HG02588 (cell line): ENCODE measurements around the gene NFYA.

Experiments
- ATAC-seq: cut with Tn5 transposase; IDR thresholded peaks from one replicate; pipeline ENCODE4 v1.9.1; 2021; ENCODE audit warnings: mild to moderate bottlenecking, moderate library complexity; ENCODE audit not compliant: unreplicated experiment

NFYA gene

GRCh38 chr6:41073203-41073967, 611 bp downstream of the NFYA start:
- peak; percentile 27 for ATAC-seq

GRCh38 chr6:41073968-41074691, 1.4 kb downstream of the NFYA start:
- ATAC-seq = no peak

DNA sequence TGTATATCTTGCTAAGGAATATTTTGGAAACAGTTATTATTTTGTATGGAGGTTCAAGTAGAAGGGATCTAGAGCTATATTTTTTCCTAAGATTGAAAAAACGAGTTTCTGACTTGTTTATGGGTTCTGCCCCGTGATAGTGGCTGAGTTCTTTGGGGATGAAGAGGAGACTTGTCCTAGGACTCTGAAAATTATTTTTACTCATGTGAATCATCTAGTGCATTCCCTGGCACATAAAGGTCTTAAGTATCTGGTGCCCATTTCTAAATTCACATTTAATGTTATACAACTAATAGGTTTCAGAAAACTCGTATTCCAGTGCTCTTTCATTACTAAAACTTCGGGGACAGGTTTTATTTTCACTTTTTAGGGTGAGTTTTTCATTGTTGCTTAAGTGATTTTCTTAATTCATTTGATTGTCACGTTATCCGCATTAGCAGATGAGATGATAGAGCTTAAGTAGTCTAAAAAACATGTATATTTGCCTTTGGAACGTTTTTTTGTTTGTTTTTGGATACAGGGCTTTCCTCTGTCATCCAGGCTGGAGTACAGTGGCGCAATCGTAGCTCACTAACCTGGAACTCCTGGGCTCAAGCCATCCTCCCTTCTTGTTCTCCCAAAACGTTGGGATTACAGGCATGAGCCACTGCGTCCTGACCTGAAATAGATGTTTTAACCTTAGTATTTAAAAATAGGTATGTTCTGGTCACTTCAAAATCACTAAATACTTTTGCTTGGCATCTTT, 2.1 kb downstream of the NFYA start:
- no peak for ATAC-seq

DNA sequence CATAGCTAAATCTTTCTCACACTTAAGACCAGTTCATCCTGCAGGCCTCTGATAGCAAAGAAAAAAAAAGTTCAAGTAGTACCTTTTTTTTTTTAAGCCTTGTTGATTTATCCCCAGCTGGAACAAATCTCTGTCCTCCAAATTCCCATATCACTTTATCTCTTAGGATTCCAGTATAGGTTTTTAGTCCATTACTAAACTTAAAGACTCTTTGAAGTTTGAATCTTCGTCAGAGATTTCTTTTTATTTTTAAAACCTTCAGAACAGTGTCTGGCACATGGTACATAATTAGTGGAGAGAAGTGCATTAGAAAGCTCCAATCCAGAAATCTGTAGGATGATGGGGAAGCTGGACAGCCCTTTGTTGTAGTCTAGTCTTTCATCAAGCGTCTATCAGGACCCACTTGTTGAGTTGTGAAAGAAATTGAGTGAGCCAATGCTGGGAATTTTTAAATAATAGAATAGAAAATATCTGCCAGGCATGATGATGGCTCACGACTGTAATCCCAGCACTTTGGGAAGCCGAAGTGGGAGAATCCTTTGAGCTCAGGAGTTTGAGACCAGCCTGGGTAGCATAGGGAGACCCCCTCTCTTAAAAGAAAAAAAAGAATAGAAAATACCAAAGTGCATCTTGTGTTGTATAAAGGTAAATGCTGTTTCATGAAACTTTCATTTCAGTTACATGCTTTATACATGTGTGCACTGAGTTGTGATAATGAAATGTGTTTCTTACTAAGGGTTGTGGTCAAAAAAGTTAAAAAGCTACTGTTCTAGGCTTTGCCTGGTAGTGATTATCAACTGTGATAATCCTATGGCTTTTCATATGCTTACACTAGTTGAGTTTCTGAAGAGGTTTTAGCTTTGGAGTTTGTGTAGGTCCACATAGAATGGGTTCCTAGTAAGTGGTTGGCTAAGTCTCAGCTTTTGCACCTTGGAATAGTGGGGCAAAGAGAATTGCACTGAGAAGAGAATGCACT, 3.2 kb downstream of the NFYA start:
- ATAC-seq = no peak

- no peak for ATAC-seq
Observed at GRCh38 chr6:41077536-41077935, 4.8 kb downstream of the NFYA start.

GRCh38 chr6:41078101-41078500, 5.3 kb downstream of the NFYA start:
- ATAC-seq = no peak

DNA sequence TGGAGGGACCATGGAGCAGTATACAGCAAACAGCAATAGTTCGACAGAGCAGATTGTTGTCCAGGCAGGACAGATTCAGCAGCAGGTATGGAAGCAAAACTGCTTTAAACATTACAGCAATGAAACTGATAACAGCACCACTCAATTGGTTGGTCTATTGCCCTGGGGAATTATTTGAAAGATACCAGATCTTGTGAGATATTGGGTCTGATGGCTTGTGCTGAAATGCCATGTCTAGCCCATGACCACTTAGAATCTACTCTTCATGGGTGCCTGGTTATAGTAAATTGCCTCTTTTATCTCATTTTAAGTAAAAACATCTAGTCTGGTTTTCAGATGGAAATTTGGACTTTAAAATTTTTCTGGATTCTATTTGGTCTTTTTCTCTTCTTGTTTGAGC, 6.3 kb downstream of the NFYA start:
- no peak for ATAC-seq

GRCh38 chr6:41080621-41081020, 7.8 kb downstream of the NFYA start:
- ATAC-seq = no peak

DNA sequence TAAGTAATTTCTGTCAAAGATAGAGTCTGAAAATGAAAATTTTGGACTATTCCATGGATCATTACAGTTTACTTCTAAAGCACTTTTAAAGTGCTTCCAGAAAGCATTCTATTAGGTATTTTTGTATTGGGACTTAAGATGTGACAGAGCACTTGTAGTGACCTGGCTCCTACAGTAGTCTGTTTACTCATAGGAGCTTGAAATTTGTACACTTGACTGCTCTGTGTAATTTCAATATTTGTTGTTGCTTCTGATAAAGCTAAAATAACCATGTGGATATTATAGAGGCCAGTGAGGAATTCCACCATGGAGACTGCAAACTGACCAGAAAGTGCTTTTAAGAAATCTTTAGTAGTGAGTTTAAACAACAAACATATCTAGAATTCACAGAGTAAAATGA, 10.3 kb downstream of the NFYA start:
- no peak for ATAC-seq

DNA sequence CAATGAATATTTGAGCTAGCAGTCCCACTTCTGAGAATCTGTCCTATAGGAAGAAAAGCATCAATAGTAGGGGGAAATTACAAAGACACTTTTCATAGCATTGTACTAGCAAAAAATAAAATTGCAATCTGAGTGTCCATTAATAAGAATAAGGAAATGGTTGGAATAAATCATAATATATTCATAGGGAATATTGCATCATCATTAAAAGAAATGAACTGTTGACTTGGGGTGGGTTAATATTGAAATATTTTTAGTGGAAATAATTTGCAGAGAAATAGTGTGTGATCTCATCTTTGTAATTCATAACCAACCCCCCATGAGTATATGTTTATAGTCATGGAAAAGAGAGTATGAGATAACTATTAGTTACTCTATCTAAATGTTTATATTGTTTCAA, 12.4 kb downstream of the NFYA start:
- no peak for ATAC-seq

GRCh38 chr6:41088451-41088850, 15.7 kb downstream of the NFYA start:
- ATAC-seq = no peak

DNA sequence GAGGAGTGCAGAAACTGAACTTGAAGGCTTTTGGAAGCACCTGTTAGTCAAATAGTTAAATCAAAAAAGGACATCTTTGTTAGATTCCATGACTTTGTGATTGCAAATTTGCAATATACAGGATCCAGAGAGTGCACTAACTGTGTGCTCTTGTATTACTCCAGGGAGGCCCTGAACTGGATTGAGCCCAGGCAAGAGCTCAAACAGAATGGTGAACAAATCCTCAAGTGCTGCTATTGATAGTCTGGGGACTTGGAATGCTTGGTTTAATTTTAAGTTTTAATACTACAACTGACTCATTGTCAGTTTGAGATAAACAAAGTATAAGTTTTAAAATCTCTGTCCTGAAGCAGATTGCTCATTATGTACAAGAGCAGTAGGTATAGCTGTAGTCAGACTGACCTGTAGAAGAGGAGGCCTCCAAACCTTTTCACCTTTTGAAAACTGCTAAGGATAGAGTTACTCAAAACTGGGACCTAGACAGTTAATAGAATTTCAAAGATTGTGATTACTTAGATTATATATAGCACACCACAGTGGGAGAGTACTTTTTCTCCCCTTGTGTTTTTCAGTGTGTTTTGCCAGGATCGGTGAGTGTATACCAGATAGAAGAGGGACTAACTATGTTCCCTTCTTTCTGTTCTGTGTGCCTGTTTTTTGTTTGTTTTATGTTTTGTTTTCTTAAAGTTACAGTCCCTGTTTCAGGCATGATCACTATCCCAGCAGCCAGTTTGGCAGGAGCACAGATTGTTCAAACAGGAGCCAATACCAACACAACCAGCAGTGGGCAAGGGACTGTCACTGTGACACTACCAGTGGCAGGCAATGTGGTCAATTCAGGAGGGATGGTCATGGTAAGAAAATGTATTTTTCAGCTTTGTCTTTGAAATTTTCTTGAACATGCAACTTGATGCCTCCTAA, 18.3 kb downstream of the NFYA start:
- no peak for ATAC-seq

DNA sequence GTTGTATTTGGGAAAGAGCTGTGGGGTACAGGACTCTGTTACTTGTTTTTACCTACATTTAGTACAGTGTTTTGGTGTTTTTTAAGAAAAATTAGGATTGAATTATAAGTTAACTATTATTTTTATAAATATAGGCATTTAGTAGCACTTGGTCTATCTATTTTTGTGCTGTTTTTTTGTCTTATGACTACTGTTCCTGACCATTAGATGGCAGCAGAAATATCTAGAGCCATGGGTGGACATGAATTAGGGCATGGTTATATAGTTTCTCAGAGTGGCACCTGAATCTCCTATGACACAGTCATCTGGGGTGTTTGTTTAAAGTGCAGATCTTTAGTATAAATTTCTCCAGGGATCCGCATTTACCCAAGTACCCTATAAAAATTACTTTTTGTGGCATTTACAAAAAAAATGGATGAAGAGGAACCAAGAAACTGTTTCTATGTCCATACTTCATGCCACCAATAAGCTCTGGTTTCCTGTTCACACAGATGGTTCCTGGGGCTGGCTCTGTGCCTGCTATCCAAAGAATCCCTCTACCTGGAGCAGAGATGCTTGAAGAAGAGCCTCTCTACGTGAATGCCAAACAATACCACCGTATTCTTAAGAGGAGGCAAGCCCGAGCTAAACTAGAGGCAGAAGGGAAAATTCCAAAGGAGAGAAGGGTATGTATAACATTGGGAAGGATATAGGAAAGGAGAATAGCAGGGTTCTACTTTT, 19.8 kb downstream of the NFYA start:
- ATAC-seq = no peak

DNA sequence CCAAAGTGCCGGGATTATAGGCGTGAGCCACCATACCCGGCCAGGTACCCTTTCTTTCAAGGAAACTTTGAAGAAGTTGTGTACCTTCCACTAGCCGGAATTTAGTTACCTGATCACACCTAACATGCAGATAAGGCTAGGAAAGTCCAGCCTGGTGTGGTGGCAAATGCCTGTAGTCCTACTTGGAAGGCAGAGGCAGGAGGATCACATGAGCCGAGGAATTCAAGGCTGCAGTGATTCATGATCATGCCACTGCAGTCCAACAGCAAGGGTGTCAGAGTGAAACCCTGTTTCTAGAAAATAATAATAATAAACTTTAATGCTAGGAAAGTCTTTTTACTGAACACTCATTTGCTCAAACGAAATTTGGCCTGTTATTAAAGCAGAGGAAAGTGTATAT, 21.0 kb downstream of the NFYA start:
- ATAC-seq = no peak

GRCh38 chr6:41097467-41098090, 24.8 kb downstream of the NFYA start:
- no peak for ATAC-seq

DNA sequence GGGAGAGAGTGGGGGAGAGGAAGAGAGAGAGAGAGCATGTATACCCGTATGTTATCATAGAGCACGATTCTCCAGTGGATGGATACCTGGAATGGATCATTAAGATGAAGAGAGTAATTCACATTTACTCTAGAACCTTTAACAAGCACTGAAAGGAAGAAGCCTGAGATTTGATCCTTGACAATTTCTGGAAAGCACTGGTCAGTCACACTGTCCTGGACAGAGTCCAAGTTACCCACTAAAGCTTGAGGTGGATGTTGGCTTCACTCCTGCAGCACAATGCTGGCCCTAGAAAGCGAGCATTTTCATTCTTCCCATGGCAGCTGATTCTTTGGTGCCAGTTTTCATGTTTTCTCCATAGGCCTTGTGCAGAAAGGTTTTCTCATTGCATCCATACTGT, 25.6 kb downstream of the NFYA start:
- ATAC-seq = no peak

GRCh38 chr6:41100871-41101287, 28.1 kb downstream of the NFYA start:
- no peak for ATAC-seq

- no peak for ATAC-seq
Observed at GRCh38 chr6:41103847-41104246, 31.1 kb downstream of the NFYA start.
